ENCODE measurements around the gene MMP28.

Gene MMP28

GRCh38 chr17:35801583-35802224, 6.3 kb upstream of the MMP28 start:
- no peak for TF ChIP-seq EZH2phosphoT487 (IDR thresholded peaks at IDR 0.05; ENCODE audit: borderline replicate concordance, low read length)
- TF ChIP-seq CTCF (IDR thresholded peaks at IDR 0.05; ENCODE audit: low read depth, low read length, poor library complexity, severe bottlenecking), result no peak
- Histone ChIP-seq H3F3A (ENCODE audit: control insufficient read depth, insufficient read depth) (no peaks in the 10 kb centered on the region), H3K79me2 (ENCODE audit: control insufficient read depth, low read length) (no peaks in the 10 kb centered on the region), H4K20me1 (ENCODE audit: control insufficient read depth, insufficient read depth, low read depth, low read length) (no peaks in the 10 kb centered on the region), H3K27ac (ENCODE audit: low read depth, low read length) (no peak overlapping the region), H3K4me2 (ENCODE audit: low read length) (peak overlapping the region; percentile 34; the same call in 1 of the 2 replicates), H3K9me3 (ENCODE audit: control insufficient read depth, insufficient read depth, low read length) (no peaks in the 10 kb centered on the region), H3K4me3 (ENCODE audit: low read length) (no peak overlapping the region), H3K4me1 (ENCODE audit: control insufficient read depth, low read length) (peaks cover 14% of the 10 kb centered on the region), H3K36me3 (ENCODE audit: control insufficient read depth, low read length) (no peaks in the 10 kb centered on the region), H3K27me3 (ENCODE audit: control insufficient read depth, low read length) (peaks cover 21% of the 10 kb centered on the region), H3K9me2 (replicated peaks; ENCODE audit: control insufficient read depth, low read length) (no peaks in the 10 kb centered on the region)

- H3K27ac ChIP-seq (ENCODE audit: low read depth, low read length), result no peak overlapping the region
- H3K4me2 ChIP-seq (ENCODE audit: low read length), result no peak overlapping the region
Measured at GRCh38 chr17:35799942-35800341, 4.5 kb upstream of the MMP28 start.

GRCh38 chr17:35797918-35798317, 2.5 kb upstream of the MMP28 start:
- TF ChIP-seq EZH2phosphoT487 (IDR thresholded peaks at IDR 0.05; ENCODE audit: borderline replicate concordance, low read length), result no peak
- TF ChIP-seq CTCF (IDR thresholded peaks at IDR 0.05; ENCODE audit: low read depth, low read length, poor library complexity, severe bottlenecking), result no peak
- no peaks in the 10 kb centered on the region for H3K9me3 ChIP-seq (ENCODE audit: control insufficient read depth, insufficient read depth, low read length)
- H4K20me1 ChIP-seq (ENCODE audit: control insufficient read depth, insufficient read depth, low read depth, low read length), result no peaks in the 10 kb centered on the region
- H3K27ac ChIP-seq (ENCODE audit: low read depth, low read length), result no peak overlapping the region
- peaks cover 57% of the 10 kb centered on the region for H3K27me3 ChIP-seq (ENCODE audit: control insufficient read depth, low read length)
- H3K4me2 ChIP-seq (ENCODE audit: low read length), result no peak overlapping the region
- no peaks in the 10 kb centered on the region for H3K9me2 ChIP-seq (replicated peaks; ENCODE audit: control insufficient read depth, low read length)
- peaks cover 10% of the 10 kb centered on the region for H3K4me1 ChIP-seq (ENCODE audit: control insufficient read depth, low read length)
- H3F3A ChIP-seq (ENCODE audit: control insufficient read depth, insufficient read depth), result no peaks in the 10 kb centered on the region
- no peaks in the 10 kb centered on the region for H3K36me3 ChIP-seq (ENCODE audit: control insufficient read depth, low read length)
- no peak overlapping the region for H3K4me3 ChIP-seq (ENCODE audit: low read length)
- H3K79me2 ChIP-seq (ENCODE audit: control insufficient read depth, low read length), result no peaks in the 10 kb centered on the region

More at GRCh38 chr17:35799942-35800341, 4.5 kb upstream of the MMP28 start:
- Histone ChIP-seq H3K79me2 (ENCODE audit: control insufficient read depth, low read length) (no peaks in the 10 kb centered on the region), H4K20me1 (ENCODE audit: control insufficient read depth, insufficient read depth, low read depth, low read length) (no peaks in the 10 kb centered on the region), H3K9me2 (replicated peaks; ENCODE audit: control insufficient read depth, low read length) (no peaks in the 10 kb centered on the region), H3K9me3 (ENCODE audit: control insufficient read depth, insufficient read depth, low read length) (no peaks in the 10 kb centered on the region), H3K4me1 (ENCODE audit: control insufficient read depth, low read length) (peaks cover 12% of the 10 kb centered on the region), H3K4me3 (ENCODE audit: low read length) (no peak overlapping the region), H3K27me3 (ENCODE audit: control insufficient read depth, low read length) (peaks cover 38% of the 10 kb centered on the region), H3F3A (ENCODE audit: control insufficient read depth, insufficient read depth) (no peaks in the 10 kb centered on the region), H3K36me3 (ENCODE audit: control insufficient read depth, low read length) (no peaks in the 10 kb centered on the region)
- no peak for TF ChIP-seq CTCF (IDR thresholded peaks at IDR 0.05; ENCODE audit: low read depth, low read length, poor library complexity, severe bottlenecking)
- no peak for TF ChIP-seq EZH2phosphoT487 (IDR thresholded peaks at IDR 0.05; ENCODE audit: borderline replicate concordance, low read length)
